SHP77 (cell line): Measurements from ENCODE around the gene NAP1L4.
A peak's percentile ranks its signal among the peaks of the same experiment; 100 is the strongest.

Source experiments
- DNase-seq, 2 experiments: peaks; one replicate each; lab custom pipeline; 2025; lab: John Stamatoyannopoulos, UW

NAP1L4 gene

DNA sequence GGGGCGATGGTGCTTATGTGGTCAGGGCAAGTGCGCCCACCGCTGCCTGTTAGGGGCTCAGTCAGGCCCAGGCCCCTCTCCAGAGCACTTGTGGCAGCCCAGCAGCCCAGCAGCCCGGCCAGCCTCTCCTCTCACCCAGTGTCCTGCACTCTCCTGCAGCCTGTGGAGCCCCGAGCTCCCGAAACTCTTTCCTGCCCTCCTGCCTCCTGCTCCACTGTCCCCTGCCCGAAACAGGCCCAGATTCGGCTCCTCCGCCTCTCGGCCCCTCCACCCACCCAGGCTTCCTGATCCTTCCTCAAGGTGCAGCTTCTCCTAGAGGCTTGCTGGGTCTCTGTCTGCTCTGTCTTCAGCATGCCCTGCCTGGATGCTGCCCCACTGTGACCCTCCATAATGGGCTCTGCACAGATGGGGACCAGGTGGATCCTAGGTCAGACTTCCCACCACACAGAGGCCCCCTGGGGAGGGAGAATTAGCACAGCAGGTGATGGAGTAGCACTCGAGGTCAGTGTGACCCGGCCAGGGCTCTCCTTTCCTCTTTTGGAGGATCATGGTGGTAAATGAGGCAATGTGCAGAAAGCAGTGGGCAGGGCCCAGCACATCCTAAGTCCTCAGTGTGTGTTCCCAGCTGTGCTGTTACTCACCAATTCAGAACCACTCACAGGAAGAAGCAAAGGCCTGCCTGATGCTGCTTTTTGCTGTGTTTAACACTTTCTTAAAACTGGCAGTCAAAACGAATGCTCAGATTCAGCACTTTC is 18.6 kb upstream of the NAP1L4 start:
- DNase-seq = no peak

DNA sequence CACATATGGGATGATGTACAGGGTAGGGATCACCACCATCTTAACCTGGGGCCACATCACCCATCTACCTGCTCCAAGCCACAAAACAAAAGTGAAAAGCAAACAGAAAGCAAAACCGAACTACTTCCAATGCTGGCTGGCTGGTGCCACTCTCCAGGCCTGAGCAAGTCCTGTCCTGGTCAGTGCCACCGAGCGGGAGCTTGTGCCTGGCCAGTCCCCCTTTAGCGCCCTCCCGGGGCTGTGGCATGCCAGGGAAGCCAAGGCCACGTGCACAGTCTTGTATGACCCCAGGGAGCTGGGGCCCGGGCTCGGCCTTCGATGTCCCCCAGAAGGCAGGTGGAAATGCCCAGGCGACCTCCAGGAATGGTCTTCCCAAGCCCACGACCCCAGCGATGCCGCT is 17.9 kb upstream of the NAP1L4 start:
- DNase-seq = no peak

DNA sequence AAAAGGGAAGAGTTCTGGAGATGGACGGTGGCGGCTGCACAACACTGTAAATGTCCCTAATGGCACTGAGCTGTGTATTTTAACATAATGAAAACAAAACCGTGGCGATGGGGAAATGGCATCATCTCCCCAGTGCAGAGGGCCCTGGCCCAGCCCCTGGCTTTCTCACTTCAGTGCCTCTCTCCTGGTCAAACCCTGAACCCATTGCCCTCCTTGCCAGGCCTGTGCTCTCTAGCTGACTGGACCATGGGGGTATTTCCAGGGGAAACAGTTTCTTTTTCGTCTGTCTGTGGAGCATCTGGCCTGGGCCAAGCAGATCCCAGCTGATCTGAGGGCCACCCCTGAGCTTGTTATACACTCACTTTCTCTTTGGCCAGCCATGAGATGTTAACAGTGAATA is 17.4 kb upstream of the NAP1L4 start:
- no peak for DNase-seq

DNA sequence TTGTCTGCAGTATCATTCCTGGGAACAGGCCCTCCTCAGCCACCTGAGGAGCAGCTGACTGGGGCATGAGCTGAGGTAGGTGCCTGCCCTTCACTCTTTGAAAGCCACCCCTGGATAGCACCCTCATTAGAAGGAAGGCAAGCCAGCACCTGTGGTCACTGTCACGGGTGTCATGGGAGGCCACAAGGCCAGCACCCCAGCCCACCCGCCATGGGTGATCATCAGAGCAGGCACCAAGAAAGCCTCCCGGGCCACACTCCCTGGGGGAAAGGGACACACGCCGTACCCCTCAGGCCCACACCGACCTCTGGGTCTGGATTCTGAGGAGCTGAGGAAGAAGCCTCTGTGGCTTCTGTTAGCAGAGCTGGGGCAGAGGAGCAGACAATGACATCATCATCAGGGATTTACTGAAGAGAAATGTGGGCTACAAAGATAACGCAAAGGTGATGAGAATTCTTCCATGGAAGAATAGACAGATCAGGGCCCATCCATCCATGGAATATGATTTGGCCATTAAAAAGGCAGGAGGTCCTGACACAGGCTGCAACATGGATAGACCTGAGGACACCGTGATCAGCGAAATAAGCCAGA is 16.7 kb upstream of the NAP1L4 start:
- DNase-seq = no peak

DNA sequence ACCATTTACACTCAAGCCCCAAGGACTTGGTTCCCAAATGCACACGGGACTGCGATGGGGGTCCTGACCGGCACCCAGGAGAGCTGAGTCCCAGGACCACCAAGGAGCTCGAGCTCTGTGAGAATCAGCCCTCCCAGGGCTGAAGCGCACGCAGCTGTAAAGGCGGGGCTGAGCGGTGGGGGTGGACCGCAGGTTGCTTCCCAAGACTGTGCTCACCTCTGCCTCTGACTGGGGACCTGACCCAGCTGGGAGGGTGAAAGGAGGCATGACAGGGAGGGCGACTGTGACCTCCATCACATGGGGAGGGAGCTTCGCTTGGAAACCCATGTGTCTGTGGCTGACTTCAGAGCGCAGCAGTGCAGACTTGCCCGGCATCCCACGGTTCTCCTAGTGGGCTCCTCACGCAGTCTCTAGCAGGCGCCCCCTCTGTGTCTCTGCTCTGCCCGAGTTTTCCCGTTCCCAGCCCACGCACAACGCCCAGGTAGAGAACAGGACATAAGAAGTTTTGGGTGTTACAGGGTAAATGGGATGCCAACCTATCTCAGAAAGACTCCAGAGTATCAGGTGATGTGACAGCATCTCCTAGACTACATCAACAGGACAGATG is 15.4 kb upstream of the NAP1L4 start:
- DNase-seq = no peak

DNA sequence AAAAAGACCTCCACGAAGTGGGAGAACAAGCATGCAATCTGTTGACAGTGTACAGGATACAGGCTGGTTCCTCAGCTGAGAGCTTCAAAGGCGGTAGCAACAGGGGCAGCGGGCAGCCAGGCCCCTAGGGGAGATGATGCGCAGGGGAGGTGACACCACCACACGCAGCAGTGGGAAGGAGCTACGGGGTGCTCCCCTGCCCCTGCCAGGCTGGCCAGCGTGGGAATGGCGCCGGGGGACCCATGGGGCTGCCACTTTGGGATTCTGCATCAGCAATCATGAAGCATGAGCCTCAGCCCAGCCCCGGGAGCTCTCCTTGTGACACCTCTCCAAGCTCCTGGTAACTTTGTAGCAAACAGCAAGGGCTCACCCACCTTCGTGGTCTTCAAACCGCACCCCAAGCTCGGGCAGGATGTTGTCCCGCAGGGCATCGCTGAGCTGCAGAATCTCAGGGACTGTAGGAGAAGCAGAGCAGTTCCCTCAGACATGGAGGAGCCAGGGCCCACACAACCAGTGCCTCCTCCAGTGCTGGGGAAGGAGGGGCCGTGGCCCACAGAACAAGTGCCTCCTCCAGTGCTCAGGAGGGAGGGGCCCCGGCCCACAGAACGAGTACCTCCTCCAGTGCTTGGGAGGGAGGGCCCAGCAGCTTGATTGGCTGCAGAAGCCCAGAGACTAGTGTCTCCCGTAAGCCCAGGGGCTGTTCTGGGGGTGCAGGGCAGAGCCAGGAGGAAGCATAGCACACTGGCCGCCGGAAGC is 14.6 kb upstream of the NAP1L4 start:
- no peak for DNase-seq

DNA sequence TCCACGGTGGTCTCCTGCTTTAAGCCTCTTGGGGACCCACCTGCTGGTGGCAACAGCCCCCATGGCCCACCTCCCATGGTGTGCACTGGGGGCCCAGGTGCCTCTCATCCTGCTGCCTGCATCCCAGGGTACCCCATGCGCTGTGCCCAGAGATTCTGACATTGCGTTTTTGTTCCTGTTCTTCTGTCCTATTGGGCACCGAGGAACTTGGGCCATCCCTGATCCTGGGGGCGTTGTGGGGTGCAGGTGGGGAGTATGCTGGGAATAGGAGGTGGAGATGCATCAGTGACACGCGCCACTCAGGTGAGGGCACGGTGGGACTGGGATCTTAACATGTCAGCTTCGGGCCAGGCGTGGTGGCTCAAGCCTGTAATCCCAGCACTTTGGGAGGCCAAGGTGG is 12.4 kb upstream of the NAP1L4 start:
- no peak for DNase-seq

DNA sequence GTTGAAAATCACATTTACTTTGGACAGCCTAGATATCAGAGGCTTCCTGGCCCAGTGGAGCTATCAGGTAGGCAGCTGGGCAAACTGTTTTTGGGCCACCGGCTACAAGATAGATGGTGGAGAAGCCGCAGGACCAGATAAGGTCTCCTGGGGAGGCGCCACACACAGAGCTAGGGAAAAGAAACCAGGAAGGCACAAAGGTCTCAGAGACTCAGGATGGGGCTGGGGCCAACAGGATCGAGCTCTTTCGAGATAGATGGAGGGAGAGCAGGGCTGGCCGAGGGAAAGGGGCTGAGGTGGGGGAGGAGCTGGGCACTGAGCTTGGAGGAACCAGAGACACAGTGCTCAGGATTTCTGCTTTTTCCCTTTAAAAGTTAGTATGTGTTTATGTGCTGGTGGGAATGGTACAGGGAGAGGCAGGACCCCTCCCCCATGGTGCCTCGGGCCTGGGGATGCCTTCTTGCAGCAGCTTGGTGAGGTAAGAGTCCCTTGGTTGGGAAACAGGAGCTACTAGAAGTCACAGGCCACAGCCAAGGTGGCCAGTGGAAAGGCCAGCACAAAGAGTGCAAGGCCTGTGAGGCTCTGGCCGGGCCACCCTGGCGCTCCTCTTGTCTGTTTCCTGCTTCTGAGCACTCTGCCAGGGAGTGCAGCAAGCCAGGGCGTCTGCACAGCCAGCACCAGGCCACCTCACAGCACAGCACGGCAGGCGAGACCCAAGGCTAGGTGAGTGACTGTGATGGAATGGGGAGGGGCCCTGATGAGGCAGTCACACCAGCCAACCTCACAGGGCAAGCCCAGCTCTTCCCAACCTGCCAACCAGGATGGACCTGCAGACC is 11.5 kb upstream of the NAP1L4 start:
- DNase-seq = no peak

DNA sequence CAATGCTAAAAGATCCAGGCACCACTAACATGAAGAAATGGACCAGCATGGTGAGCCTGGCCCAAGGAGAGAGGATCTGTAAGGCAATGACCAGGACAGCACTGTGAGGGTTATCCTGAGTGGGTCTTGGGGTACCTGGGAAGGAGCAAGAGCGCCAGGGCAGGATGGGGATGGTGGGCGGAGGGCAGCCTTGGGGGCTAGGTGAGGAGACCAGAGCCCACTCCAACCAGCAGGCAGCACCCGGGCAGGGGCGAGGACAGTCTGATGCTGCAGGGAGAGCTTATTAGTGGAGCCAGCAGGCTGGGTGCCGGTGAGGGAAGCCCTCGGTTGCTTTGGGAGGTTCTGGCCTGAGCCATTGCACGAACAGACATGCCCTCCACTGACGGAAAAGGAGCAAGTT is 10.7 kb upstream of the NAP1L4 start:
- no peak for DNase-seq

DNA sequence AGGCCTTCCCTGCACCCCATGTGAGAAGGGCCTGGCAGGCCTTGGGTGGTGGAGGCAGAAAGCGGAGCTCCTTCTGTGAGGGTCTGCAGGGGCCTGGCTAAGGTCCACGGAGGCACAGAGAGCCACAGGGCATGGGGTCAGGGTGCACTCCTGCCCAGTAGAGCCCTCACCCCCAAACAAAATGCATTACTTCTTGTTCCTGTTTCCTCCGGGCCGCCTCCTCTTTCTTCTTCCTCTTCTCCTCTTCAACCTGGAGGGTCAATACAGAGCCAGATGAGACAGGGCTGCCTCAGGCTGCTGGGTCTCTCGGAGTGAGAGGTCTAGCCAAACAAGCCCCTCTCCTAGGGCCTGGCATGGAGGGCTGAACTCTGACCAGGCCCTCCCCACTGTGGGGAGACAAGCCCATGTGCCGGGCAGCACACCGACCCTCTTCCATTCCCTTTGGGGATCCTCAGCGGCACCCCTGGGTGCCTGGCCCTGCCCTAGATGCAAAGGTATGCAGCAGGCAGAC is 10.3 kb upstream of the NAP1L4 start:
- no peak for DNase-seq

DNA sequence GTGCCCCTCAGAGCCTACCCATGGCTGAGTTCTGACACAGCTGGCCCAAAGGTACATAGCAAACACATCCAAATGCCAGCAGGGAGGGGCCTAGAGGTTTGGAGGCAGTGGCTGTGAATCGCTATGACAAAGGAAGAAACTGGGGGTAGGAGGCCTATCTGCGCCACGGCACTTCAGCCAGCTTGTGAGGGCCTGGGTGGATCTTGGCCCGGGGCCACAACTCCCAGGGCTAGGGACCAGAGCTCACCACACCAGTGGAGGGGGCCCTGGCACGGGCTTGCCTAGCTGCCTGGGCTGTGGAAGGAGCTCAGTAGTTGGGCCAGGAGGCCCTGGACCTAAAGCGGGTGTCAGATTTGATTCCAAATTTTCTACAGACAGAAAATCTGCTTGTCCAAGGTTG is 9.4 kb upstream of the NAP1L4 start:
- no peak for DNase-seq

DNA sequence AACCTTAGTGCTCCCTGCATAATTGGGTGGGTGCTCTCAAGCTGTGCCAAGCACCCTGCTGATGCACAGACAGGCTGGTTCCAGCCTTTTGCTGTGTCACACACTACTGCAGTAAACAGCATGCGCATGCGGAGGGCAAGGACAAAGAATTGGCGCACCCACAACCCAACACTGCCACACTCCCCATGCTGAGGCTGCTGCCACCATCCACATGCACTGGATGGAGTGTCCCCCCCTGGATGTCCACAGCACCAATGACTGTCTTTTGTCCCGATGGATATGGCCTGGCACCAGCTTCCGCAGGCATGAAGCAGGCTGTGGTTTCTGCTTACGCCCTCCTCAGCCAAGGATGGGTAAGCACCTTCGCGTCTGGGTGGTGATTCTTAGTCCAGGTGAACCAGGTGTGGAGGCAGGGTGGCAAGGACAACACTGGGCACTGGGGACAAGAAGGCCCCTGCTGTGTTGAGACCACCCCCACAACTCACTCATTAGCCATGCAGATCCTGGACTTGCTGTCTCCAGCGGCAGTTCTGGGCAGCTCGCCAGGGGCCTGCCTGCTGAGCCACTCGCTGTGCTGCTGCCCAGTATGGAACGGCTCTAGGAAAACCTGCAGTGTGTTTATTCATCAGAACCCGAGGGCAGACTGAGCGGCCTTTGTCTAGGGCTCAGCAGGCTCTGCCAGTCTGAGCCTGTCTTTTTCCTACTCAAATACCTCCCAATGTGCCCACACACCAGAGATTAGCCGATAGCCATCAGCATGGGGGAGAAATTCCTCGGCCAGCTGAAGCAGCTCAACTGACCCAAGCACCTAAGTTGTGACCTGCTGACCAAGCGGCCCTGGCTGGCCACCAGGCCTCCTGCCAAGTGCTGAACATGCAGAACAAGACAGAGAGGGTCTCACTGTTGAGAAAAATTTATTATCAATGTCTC is 8.2 kb upstream of the NAP1L4 start:
- peak in 1 of 2 experiments; percentile 55 for DNase-seq

DNA sequence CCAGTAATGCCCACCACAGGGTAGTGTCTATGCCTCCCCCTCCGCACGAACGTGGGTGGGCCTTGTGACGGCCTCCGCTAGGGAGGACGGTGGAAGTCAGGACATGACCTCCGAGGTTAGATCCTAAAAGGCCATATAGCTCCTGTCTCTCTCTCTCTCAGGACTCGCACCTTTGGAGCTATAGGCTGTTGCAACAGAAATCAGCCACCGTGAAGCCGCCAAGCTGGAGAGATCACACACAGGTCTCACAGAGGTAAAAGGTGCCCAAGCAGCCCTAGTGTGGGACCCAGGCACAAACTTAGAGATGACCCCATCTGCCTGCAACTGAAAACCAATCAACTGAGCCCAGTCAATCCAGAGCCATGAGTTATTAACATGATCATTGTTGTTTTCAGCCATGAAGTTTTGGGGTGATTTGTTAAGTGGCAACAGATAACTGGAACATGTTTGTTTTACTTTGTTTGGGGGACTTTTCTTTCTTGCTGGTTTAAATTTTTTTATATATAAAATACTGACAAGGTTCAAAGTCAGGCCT is 7.4 kb upstream of the NAP1L4 start:
- no peak for DNase-seq

DNA sequence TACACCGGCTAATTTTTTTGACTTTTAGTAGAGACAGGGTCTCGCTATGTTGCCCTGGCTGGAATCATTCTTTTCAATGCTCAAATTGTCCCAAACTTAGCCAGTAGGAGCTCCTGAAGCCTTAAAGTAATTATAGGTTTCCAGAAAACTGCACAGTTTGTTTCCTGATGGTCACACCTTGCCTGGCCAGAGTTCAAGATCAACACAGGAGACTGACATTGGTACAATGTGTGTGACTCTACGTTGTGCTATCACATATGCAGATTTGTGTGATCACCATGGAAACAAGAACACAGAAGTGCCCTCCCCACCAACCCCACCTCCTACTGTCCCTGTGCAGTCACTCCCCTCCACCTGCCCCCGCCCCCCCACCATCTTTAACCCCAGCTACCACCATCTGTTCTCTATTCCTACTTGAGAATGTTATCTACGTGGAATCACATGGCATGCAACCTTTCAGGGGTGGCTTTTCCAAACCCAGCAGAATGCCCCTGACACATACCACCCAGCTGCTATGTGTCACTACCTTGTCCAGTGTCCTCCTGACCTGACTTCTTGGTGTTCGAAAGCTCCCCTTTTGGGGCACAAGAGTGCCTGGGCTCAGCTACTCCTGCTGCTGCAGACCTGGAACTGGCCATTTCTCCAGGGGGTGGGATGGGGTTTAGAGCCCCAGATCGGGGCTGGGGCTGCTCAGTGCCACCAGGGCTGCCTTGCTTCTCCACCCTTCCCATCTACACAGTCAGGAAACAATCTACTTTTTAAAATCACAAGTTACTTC is 6.1 kb upstream of the NAP1L4 start:
- DNase-seq = no peak

DNA sequence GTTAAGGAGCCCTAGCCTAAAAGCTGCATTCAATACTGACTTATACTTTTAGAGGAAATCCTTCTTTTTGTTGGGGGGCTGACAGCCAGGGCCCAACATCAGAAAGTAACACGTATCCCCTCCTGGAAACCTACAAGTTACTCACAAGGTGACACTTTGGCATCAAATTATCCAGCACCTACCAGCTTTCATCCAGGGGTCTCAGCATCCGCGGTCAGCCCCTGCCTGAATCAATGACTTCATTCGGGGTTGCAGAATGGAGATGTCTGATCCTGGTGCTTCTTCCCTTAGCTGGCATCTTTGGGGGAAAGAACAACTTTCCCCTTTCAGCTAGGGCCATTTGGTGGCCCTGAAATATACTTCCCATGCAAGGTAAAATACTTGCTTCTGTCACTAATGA is 5.3 kb upstream of the NAP1L4 start:
- DNase-seq = no peak

DNA sequence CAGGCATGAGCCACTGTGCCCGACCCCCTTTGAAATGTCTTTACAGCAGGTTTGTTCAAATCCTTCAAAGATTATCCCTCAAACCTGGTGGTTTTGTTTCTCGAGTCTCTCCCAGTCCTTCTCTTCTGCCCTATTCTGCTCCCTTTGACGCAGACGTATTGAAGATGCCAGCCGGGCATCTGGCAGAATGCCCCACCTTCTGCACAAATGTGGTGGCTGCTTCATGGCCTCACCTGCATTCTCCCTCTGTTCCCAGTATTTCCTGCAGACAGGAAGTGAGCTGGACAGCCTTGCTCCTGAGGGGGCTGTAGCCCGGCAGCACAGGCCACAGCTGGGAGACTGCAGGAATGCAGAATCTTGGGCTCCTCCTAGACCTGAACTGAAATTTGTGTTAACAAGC is 4.8 kb upstream of the NAP1L4 start:
- no peak for DNase-seq

DNA sequence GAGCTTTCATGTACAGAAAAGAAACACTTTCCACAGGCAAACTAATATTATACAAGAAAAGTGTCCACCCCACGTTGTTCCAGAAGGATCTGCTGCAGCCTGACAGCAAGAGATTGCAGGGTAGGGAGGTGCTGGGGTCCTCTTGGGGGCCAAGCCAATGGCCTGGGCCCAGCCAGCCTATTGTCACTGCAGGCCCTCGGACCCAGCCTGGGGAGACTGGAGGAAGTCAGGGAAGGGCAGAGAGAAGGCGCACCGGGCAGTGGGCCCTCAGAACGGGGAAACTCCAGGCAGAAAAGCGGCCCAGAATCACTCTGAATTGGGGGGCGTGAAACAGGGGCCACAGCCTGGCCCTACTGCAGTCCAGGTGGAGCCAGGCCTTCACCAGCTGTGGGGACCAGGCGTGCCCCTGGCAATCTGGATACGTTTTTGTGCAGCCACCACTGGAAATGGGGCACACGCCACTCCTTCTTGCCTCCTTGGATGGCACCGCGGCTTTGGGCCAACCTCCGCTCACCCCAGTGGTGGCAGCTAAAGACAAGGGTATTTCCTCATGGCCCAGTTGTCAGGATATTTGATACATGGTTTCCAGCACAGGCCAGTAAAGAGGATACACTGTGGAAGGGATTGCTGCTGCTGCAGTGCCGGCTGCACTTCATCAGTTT is 3.9 kb upstream of the NAP1L4 start:
- no peak for DNase-seq

DNA sequence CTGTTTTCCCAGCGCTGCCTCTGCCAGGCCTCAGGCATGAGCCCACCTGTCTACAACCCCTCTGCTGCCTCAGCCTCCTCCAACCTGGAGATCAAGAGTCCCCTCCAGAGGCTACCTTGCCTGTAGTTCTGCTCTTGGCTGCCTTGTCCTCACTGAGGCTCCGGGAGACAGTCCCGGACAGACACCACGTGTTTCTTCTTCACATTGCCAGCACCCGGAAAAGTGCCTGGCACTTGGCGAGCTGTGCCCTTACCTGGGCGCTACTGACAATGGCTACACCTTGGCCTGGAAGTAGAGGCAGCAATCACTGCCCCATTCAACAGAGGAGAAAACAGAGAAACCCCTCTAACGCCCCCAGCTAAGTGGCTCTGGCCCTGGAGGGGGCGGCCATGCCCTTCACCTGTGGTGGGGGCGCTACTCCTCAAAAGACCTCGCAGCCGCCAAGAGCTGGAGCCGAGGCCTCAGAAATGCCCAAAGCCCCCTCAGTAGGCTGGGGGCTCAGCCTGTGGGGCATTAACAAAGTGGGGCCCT is 3.0 kb upstream of the NAP1L4 start:
- no peak for DNase-seq

DNA sequence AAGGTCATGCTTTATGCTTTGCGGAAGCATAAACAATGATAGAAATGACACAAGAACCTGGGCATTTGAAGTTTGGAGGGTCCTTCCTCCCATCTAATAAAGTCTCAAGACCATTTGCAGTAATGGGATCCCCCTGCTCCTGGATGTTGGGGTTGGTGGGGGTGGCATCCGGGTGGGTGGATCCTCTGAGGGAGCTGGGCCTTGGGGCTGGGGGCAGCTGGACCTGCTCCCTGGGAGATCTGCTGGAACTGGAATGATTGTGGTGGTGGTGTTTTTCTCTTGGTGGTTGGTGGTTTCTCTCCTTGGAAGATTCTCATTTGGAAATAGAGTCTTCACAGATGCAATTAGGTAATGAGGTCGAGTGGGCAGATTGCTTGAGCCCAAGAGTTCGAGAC is 2.2 kb upstream of the NAP1L4 start:
- no peak for DNase-seq
